ENCODE measurements around the gene CMC1.
"Not testable (repeated sequence)": the region's sequence is repeated elsewhere in the genome, so short reads cannot be mapped to it uniquely, and the experiment has no call there.

CMC1 gene, protein sequence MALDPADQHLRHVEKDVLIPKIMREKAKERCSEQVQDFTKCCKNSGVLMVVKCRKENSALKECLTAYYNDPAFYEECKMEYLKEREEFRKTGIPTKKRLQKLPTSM

DNA sequence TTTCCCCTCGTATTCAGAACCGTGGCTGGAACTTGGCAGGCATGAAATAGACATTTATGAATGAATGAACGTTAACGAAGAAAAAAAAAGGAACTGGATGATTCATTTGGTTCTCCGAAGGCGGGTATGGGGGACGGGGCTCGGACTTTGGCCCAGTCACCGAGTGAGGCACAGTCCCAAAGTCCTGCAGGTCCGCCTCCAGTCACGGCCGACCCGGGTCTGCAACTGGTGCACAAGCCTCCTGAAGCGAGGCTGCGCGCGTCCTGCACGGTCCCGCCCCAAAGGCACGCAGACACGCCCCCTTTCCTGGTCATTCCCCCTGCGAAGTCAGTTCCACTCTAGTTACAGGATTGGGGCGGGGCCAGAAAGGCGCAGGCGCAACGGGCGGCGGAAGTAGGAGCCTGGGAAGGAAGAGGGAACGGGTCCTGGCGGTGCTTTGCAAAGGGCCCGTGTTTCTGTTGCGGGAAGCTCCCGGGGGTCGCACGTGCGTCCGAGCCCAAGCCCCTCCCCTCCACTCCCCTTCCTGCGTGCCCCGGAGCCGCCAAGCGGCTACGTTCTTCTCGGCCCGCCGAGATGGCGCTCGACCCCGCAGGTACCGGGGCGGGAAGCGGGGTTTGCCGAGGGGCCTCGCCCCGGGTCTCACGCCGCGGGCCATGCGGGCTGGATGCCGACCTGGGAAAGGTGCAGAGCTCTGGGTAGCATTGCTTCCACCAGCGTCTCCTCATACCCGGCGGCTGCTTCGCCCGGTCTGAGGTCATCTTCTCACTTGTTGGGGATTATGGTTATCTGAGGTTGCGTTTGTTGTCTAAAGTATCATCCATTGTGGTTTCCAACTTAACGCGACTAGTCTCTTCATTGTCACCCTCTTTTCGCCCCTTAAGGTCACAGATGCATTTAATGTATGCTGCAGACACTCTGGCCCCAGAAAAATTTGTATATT, at the start of gene CMC1:
CMC1 (plus strand) TSS at position 399 of the 940 bp plus-strand sequence; CDS start at position 574, 175 bp downstream.
- peak; percentile 95 for DNase-seq

DNA sequence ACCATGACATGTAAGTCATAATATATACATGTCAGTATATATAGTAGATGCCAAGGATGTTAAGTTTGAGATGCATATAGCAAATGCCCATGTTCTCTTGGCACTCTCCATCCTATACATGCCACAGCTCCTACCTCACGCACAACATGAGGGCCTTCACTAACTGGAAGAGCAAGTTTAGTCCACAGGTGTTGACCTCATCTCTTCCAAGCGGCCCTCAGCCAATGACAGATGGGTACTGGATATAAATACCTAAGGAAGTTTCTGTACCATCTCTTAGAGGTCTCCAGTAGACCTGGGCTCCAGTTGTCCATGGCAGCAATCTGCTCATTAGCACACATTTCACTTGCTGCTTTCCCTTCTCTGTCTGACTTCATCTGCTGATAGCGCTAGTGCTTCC, 43.3 kb upstream of the CMC1 start:
- no peak for DNase-seq

DNA sequence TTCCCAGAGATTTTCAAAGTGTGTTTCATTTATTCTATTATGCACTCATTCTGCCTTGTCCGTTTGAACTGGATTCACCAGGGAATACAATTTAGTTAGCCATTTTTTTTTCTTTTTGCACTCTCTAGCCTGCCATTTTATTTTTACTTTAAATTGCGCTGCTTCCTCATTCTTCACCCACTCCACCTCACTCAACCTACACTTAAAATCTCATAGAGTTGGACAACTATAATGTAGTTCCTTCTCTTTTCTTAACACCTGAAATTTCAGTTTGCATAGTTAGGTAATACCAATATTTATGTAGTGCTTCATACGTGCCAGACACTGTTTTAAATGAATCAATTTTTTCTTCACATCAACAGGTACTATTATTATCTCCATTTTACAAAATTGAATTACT, 42.4 kb upstream of the CMC1 start:
- DNase-seq = no peak

DNA sequence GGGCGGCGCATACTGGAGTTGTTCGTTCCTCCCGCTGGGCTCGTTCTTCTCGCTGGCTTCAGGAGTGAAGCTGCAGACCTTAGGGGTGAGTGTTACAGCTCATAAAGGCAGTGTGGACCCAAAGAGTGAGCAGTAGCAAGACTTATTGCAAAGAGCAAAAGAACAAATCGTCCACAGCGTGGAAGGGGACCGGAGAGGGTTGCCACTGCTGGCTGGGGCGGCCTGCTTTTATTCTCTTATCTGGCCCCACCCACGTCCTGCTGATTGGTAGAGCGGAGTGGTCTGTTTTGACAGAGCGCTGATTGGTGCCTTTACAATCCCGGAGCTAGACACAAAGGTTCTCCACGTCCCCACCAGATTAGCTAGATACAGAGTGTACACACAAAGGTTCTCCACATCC, 41.8 kb upstream of the CMC1 start:
- DNase-seq = not testable (repeated sequence)

DNA sequence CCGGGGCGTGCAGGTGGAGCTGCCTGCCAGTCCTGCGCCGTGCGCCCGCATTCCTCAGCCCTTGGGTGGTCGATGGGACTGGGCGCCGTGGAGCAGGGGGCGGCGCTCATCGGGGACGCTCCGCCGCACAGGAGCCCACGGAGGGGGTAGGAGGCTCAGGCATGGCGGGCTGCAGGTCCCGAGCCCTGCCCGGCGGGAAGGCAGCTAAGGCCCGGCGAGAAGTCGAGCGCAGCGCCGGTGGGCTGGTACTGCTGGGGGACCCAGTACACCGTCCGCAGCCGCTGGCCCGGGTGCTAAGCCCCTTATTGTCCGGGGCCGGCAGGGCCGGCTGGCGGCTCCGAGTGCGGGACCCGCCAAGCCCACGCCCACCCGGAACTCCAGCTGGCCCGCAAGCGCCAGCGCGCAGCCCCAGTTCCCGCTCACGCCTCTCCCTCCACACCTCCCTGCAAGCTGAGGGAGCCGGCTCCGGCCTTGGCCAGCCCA, 41.0 kb upstream of the CMC1 start:
- DNase-seq = not testable (repeated sequence)

DNA sequence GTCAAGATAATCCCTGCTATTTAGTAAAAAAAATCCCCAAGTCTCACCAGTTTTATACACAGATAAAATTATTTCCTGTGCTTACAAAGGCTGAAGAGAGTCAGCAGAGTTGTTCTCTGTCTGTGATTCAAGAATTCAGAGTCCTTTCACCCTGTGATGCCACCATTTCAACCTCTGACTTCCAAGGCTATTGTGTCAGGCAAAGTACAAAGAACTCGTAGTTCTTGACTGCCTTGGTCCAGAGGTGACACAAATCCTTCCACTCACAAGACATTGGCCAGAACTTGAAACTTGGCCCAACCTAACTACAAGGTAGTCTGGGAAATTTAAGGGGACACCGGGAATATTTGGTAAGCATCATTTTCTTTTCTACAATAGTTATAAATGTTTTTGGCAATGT, 34.9 kb upstream of the CMC1 start:
- DNase-seq = no peak

DNA sequence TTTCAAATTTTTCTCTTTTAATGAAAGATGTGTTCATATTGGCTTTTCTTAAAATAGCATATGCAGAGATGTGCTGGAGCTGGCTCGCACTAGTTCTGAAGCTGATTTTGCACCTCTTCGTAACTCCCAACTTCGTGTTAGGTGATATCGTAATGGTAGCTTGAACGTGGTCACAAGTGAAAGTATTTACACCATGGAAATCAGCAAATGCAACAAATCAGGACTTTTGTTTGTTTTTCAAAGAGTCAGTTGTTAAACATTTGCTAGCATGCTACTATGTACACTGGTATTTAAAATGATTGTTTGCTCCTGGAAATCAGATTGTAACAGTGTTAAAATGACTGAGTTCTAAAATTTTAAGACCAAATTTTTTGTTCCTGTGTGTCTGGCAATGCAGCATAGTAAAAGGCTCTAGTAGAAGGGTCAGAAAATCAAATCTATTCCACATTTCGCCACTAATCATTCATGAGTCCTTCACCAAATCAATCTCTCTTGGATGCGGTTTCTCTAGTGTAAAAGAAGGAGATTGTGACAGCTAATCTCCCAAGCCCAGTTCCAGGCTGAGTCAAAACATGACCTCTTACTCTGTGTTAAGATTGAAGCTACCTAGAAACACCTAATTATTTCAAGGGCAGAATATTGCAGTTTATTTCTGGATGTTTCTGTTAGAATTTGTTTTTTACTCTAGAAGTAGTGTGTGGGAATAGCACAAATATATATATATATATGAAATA, 34.3 kb upstream of the CMC1 start:
- no peak for DNase-seq

DNA sequence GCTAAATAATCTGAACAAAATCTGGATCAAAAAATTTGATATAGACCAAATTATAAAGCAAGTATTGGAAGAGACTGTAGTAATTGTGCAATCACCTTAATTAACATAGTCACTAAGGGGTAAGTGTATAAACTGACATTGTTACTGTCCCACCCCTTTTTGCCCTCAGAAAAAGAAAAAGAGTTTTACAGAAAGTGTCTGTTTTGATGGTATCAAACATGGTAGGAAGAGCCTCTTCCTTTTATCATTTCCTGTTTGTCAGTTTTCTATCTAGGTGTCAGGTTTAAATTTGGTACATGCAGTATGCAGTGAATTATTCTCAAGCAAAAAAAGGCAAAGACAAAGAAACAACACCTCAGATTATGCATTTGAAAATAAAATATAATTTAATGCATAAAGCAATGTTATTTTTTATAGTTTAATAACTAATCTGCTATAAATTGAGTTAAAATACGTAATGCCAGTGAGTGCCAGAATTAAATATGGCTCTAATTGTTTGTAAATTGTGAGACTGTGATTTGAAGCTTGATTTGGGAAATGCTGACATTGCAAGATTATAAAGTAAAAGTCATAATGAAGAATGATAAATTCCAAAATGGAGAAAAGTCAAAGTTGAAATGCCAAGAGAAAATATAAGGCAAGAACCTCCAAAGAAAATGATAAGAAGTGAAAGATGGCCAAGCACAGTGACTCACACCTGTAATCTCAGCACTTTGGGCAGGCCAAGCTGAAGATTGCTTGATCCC, 30.3 kb upstream of the CMC1 start:
- DNase-seq = no peak

DNA sequence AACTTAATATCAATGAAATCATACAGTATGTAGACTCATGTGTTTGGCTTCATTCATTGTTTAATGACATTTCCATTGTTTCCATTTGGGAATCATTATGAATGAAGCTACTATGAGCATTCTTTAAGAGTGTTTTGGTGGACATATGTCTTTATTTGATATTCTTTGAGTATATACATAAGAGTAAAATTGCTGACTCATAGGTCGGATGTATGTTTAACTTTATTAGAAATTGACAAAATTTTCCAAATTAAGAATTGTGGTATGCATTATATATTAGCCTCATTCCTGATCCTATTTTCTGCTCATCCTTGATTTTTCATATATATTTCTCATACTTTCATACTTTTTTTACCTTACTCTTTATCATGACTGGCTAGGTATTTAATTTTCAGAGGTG, 28.7 kb upstream of the CMC1 start:
- DNase-seq = no peak

DNA sequence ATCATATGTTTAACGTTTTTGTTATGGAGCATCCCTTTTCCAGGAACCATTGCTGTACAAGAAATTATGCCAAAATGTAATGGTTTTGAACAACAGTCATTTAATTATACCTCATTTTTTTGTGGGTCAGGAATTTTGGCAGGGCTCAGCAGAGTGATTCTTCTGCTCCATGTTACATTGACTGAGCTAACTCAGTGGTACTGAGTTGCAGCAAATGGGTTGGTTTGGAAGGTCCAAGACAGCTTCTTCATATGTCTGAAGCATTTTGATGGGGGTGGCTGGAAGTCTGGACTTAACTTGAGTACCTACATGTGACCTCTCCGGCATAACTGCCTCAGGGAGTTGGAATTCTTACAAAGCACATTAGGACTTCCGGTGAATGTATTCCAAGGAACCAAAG, 26.0 kb upstream of the CMC1 start:
- DNase-seq = no peak

DNA sequence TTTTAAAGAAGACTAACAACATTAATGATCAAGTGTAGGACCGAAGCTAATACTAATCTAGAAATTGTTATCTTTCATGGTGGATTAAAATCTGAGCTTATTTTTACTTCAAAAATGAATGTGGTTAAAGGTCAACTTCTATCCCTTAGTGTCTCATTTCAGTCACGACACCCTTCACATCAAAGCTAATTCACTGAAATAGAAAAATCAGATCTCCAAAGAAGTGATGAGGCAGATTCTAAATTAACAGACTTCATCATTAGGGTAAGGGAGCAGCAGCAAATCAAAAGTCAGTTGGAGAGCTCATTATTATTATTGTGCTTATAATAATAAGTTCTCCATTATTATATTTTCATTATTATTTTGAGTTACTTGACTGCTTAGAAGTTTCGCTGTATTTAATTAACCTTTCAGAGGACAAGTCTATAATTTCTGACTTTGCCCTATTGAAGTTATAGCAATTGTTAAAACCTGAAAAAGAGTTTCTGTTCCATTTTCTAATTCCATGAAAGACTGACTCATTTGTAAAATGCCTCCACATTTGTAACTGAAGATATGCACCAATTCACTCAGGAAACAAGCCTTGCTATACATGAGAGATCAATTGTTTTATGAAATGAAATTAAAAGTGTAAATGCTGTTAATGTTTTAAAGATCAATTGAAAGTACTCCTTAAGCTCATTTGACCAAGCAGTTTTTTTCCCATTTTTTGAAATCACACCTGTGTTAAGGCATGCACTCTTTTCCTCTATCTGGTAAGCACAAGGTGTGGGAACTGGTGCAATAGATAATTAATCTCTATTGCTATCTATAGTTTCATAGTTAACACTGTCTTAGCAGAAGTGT, 23.1 kb upstream of the CMC1 start:
- DNase-seq = no peak

DNA sequence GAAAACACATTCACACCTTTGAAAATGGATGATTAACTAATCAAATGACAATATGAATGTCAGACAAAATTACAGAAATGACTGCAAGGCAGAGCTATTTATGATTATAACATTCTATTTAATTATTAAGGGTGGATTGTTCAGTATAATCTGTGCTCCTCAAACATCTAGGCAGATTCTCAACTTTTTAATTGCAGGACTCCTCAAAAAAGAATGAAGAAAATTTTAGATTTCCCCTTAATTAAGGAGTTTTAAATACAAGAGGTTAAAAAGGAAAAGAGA, 22.6 kb upstream of the CMC1 start:
- DNase-seq = no peak

DNA sequence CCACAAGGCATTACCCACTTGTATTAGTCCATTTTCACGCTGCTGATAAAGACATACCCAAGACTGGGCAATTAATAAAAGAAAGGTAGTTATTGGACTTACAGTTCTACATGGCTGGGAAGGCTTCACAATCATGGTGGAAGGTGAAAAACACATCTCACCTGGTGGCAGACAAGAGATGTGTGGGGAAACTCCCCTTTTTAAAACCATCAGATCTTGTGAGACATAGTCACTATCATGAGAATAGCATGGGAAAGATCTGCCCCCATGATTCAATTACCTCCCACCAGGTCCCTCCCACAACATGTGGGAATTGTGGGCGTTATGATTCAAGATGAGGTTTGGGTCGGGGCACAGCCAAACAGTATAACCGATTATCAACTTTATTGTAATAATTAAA, 17.0 kb upstream of the CMC1 start:
- DNase-seq = no peak

DNA sequence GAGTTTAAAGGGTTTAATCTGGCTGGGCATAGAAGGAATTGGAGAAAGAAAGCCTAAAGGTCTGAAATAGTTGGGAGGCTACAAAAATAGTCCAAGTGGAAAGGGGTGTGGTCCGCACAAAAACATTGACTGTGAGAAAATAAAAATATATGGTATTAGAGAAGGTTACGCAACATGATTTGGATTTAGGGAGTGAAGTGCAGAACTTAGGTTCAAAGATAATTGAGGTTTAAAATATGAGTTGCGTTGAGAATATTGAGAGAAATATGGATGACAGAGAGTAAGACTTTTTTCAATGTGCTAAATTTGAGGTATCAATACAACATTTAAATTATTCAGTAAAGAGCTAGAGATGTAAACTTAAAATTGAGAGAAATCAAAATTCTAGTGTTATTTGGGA, 15.4 kb upstream of the CMC1 start:
- no peak for DNase-seq

DNA sequence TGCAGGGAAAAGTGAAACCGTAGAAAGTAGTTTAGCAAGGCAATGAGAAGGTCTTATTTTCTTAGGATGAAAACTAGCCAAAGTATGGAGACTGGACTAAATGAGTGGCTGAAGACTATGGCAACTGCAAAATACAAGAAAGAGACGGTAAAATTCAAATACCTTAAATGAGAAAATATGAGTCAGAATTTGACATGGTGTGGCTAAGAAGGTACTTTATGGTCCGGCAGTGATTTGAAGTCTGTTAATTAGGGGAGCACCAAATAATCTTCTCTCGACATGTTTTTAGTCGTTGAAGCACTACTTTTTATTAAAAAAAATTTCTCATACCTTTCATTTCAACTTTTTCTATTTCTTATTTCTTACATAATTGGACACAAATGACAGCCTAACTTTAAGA, 12.8 kb upstream of the CMC1 start:
- no peak for DNase-seq

DNA sequence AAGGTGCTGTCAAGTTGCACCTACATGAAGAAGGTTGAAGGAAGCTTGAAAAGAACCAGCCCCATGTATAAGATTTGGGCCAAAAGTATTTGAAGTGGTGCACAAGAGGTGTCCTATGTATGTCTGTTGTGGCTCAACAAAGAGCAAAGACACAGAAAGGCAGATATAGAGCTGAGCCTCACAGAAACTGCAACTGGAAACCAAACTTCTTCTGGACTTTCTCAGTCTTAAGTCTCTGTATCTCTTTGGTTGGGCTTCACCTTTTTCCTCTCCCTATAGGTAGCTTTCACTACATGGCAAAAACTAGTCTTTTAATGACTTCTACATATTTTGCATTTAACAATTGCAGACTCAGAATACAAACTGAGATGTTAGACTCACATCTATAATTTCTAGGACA, 8.8 kb upstream of the CMC1 start:
- DNase-seq = no peak

DNA sequence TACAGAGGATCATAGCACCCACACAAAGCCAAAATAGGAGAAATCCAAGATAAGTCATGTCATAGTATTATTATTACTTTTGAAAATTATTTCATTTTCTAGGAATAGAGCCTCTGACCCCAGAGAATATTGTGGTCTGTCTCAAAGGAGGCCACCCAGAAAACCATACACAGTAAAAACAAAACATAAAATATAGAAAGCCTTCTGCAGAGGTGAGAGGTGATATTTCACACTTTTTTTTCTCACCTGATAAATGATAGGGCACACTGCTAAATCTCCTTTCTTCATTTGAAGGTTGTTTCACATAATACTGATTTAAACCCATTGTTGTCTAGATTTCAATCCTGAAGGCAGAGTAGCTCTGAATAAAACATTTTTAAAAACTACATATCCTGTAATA, 7.0 kb upstream of the CMC1 start:
- DNase-seq = no peak

DNA sequence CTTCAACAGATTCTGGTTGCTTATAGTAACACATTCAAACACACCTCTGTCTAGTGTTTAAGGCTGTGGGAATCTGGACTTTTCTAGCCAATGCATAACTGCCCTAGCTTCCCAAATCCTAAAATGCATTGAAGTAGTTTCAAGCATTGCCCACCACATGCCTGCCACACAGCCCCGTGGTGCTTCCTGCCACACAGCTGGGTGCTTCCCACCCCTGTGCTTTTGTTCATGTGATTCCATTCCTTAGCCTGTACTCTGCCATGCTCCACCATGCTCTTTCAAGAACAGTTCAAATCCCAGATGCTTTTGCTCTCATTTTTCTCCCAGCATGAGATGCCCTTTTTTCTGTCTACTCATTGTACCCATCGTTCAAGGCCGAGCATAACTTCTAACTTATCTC, 2.3 kb upstream of the CMC1 start:
- DNase-seq = no peak

DNA sequence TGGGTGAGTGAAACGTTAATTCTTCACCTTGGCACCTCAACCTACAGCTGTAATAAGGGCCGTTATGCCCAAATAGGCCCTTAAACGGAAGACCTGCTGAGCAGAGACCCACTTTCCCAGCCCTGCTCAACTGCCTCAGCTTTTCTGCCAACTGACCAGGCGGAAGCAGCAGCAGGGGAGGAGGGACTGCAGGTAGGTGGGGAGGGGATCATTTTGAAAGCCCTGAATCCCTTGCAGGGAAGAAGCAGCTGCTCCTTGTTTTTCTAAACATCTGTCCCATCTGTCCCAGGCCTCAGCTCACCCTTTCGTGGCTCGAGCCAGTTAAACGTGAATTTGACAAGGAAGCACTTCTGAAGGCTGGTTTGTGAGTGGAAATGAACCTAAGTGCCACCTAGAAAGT, 978 bp upstream of the CMC1 start:
- DNase-seq = no peak

DNA sequence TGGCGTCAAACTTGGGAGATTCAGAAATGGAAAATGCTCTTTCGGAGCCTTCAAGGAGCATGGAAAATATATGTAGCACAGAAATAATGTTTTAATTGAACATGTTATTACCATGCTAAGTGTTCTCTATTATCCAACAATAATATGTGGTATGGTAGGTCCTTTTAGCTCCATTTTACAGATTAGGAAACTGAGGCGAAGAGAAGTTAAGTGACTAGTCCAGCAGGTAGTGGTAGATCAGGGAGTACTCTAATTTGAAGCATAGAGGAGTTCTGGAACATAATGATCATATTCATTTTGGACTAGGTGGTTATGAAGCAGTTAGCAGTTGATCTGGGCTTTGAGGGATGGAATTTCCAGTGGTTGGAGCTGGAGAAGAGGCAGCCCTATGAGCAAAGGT, 1.1 kb downstream of the CMC1 start:
- DNase-seq = no peak

DNA sequence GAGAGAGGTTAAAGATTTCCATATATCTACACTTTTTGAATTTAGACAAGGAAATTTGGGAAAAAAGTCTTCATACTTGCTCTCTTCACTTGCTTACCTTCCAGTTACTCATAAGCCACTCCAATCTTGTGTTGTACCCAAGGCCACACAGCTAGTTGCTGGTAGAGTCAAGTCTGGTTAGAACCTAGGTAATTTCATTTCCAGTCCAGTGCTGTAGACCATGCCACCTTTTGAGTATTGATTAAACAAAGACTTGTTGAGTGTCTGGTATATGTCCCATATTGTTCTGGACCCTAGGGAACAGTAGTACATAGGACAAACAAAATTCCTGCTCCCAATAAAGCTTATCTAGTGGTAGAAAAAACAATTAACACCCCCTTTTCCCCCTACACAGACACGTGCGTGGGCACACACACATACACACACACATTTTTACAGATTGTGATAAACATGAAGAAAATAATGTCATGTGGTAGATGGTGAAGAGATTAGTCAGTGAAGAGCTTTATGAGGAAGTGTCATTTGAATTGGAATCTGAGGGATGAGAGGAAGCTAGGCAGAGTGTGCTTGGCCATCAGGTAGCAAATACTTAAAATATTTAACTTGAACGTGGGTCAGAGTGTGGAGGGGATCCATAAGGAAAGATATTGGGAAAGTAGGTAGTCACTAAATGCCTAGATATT, 2.1 kb downstream of the CMC1 start:
- no peak for DNase-seq

DNA sequence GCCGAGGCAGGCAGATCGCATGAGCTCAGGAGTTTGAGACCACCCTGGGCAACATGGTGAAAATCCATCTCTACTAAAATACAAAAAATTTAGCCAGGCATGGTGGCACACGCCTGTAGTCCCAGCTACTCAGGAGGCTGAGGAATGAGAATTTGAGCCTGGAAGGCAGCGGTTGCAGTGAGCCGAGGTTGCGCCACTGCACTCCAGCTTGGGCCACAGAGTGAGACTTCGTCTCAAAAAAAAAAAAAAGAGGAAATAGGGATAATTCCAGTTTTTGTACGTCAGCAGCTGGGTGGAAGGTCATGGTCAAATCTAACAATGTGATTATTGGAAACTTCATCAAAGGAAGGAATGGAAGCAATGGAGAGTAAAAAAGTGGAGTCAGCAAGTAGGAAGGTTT, 3.1 kb downstream of the CMC1 start:
- DNase-seq = no peak

Measured in stimulated activated CD4-positive, alpha-beta T cell treated with anti-CD3 and anti-CD28 coated beads, Interleukin-12 subunit alpha, Interleukin-12 subunit beta, amount 100 ng/mL, for 4 hours (primary cell).